Stomach (tissue), 4 donors: ENCODE results near the gene MRPL45.

Source experiments
- CTCF ChIP-seq, 7 experiments: fragments of 450-650 bp in 4 of 7; fragments of 200-600 bp in 3 of 7; sonication (generic) in 3 of 7; IDR thresholded peaks; one replicate each; pipeline ENCODE4 v1.5.1; 2016 to 2019; ENCODE audit warnings: antibody characterized with exemption in 7 of 7, control low read depth in 2 of 7, mild to moderate bottlenecking in 1 of 7
- POLR2A ChIP-seq, 4 donors: fragments of 450-650 bp; IDR thresholded peaks; one replicate each; pipeline ENCODE4 v1.6.1; 2016; ENCODE audit warnings: antibody characterized with exemption in 4 of 4, control low read depth in 2 of 4, mild to moderate bottlenecking in 1 of 4, moderate library complexity in 1 of 4

- TF ChIP-seq POLR2A (IDR thresholded peaks at IDR 0.05) (no peak), CTCF (IDR thresholded peaks at IDR 0.05) (no peak)
Observed at GRCh38 chr17:38327936-38328335, 31.0 kb downstream of the MRPL45 start.
